SH-SY5Y (cell line): ENCODE measurements around the gene BRD1.

ENCODE experiments used
- GATA2 ChIP-seq: IDR thresholded peaks from 2 replicates; pipeline ENCODE4 v1.6.1; 2011; ENCODE audit warnings: mild to moderate bottlenecking, low read depth, low read length
- GATA3 ChIP-seq: IDR thresholded peaks from 2 replicates; pipeline ENCODE4 v1.6.1; 2011; ENCODE audit warnings: low read depth, mild to moderate bottlenecking, low read length, moderate library complexity

GRCh38 chr22:49765951-49766350 lies 61.7 kb downstream of the BRD1 start:
- TF ChIP-seq GATA2 (no peak), GATA3 (no peak)
